OCI-LY7 (cell line): ENCODE measurements around the gene ZCCHC14. TPM values are rescaled to one million over a fixed set of nuclear protein-coding genes. Genes with fewer than 3 reads are reported as not detected.

Experiments
- BruUV-seq: library from RNA; stranded (reverse); fragments of 400-500 nt; replicated peaks from 2 replicates; lab custom pipeline; 2021; lab: Mats Ljungman, UMichigan
- CTCF ChIA-PET: fragments of 300-600 bp; sonication (Branson Sonifier 250); formaldehyde crosslinking; loops from one replicate; lab custom pipeline; 2022; ENCODE audit warnings: antibody characterized with exemption; ENCODE audit not compliant: unreplicated experiment; lab: Charles Lee
- POLR2A ChIA-PET: fragments of 300-600 bp; sonication (Branson Sonifier 250); formaldehyde crosslinking; loops from one replicate; lab custom pipeline; 2022; ENCODE audit warnings: antibody characterized with exemption; lab: Charles Lee
- DNase-seq: peaks from one replicate; pipeline ENCODE4 v3.0.0-alpha.2; 2015; ENCODE audit warnings: low spot score
- H2AFZ ChIP-seq: fragments of 200-600 bp; sonication (generic), shearing (Covaris generic); 2 replicates; pipeline ENCODE4 v1.6.1; 2014; ENCODE audit warnings: mild to moderate bottlenecking, antibody characterized with exemption, low read length, moderate library complexity
- H3K27ac ChIP-seq: fragments of 200-600 bp; sonication (generic); 2 replicates; pipeline ENCODE4 v1.5.1; 2014; ENCODE audit warnings: mixed run types, low read depth, mild to moderate bottlenecking, moderate library complexity, low read length, inconsistent platforms; ENCODE audit not compliant: poor library complexity, severe bottlenecking
- H3K36me3 ChIP-seq: fragments of 200-600 bp; sonication (generic); 2 replicates; pipeline ENCODE4 v1.6.1; 2014; ENCODE audit warnings: mild to moderate bottlenecking, antibody characterized with exemption, low read length, moderate library complexity, mixed read lengths; ENCODE audit not compliant: insufficient read depth
- H3K4me1 ChIP-seq: fragments of 200-600 bp; sonication (generic); 2 replicates; pipeline ENCODE4 v1.5.1; 2014; ENCODE audit warnings: mild to moderate bottlenecking, low read length; ENCODE audit not compliant: insufficient read depth, poor library complexity, severe bottlenecking
- H3K4me2 ChIP-seq: fragments of 200-600 bp; sonication (generic); 2 replicates; pipeline ENCODE4 v1.6.1; 2014; ENCODE audit warnings: mild to moderate bottlenecking, low read length
- H3K4me3 ChIP-seq: fragments of 200-600 bp; sonication (generic); 2 replicates; pipeline ENCODE4 v1.5.1; 2014; ENCODE audit warnings: mild to moderate bottlenecking, low read depth, low read length; ENCODE audit not compliant: poor library complexity, severe bottlenecking
- H3K79me2 ChIP-seq: fragments of 200-600 bp; sonication (generic); 2 replicates; pipeline ENCODE4 v1.6.1; 2016; ENCODE audit warnings: low read depth, mild to moderate bottlenecking, low read length, moderate library complexity, mixed read lengths; ENCODE audit not compliant: insufficient read depth
- H3K9me2 ChIP-seq: fragments of 200-600 bp; sonication (generic); 2 replicates; pipeline ENCODE4 v1.6.1; 2016; ENCODE audit warnings: mild to moderate bottlenecking, low read length, mixed read lengths; ENCODE audit not compliant: insufficient read depth
- H3K9me3 ChIP-seq: fragments of 200-600 bp; sonication (generic); 2 replicates; pipeline ENCODE4 v1.6.1; 2014; ENCODE audit warnings: mild to moderate bottlenecking, mixed run types, low read length, mixed read lengths
- H4K20me1 ChIP-seq: fragments of 200-600 bp; sonication (generic); 2 replicates; pipeline ENCODE4 v1.6.1; 2014; ENCODE audit warnings: mild to moderate bottlenecking, antibody characterized with exemption, low read length, moderate library complexity, mixed read lengths; ENCODE audit not compliant: insufficient read depth
- CTCF ChIP-seq: fragments of 200-600 bp; sonication (generic); conservative IDR thresholded peaks from 2 replicates; pipeline ENCODE4 v1.5.1; 2014; ENCODE audit warnings: mild to moderate bottlenecking, antibody characterized with exemption, low read length, moderate library complexity, mixed read lengths
- EZH2phosphoT487 ChIP-seq: fragments of 200-600 bp; sonication (generic); IDR thresholded peaks from 2 replicates; pipeline ENCODE4 v1.6.1; 2018; ENCODE audit warnings: low read depth, borderline replicate concordance, mild to moderate bottlenecking, mixed run types, antibody characterized with exemption, low read length, moderate library complexity, mixed read lengths
- intact Hi-C: fragments of 100-400 bp; cut with micrococcal nuclease; formaldehyde crosslinking; loops from one replicate; pipeline ENCODE4 v1.10.0; 2022; ENCODE audit not compliant: unreplicated experiment
- total RNA-seq, 2 experiments: library from RNA; depleted of rRNA in 1 of 2; stranded (reverse); fragments of >200 nt in 1 of 2; shearing (Covaris generic) in 1 of 2; gene quantifications; 2 replicates each; pipeline ENCODE4 v1.2.3, GENCODE V29; 2014 to 2022

The ZCCHC14 gene
- total RNA-seq, 2 experiments from 2014 or later = 8.5 to 17.1 TPM

GRCh38 chr16:87507351-87508069 lies 14.7 kb upstream of the ZCCHC14 start:
- intact Hi-C loops = no loop called here
- Histone ChIP-seq H3K4me1 (peaks cover 7% of the 10 kb centered on the region), H3K27ac (no peak overlapping the region), H3K9me3 (no peaks in the 10 kb centered on the region), H4K20me1 (no peaks in the 10 kb centered on the region), H3K4me2 (no peak overlapping the region), H3K4me3 (no peak overlapping the region), H3K9me2 (no peaks in the 10 kb centered on the region), H2AFZ (no peak overlapping the region), H3K36me3 (no peaks in the 10 kb centered on the region), H3K79me2 (no peaks in the 10 kb centered on the region)
- DNase-seq = no peak
- BruUV-seq = no TSS peak
- TF ChIP-seq CTCF (no peak), EZH2phosphoT487 (no peak)
- ChIA-PET POLR2A (no interaction called here), CTCF (no interaction called here)

GRCh38 chr16:87506423-87507350 lies 13.9 kb upstream of the ZCCHC14 start:
- TF ChIP-seq EZH2phosphoT487 (no peak), CTCF (no peak)
- Histone ChIP-seq H3K4me3 (no peak overlapping the region), H3K9me2 (no peaks in the 10 kb centered on the region), H3K9me3 (no peaks in the 10 kb centered on the region), H3K4me2 (no peak overlapping the region), H2AFZ (no peak overlapping the region), H3K4me1 (peaks cover 7% of the 10 kb centered on the region), H3K27ac (no peak overlapping the region), H4K20me1 (no peaks in the 10 kb centered on the region), H3K36me3 (no peaks in the 10 kb centered on the region), H3K79me2 (no peaks in the 10 kb centered on the region)
- intact Hi-C loops = no loop called here
- CTCF ChIA-PET = no interaction called here
- no peak for DNase-seq
- POLR2A ChIA-PET = no interaction called here
- no TSS peak for BruUV-seq

GRCh38 chr16:87505834-87506233 lies 13.0 kb upstream of the ZCCHC14 start:
- BruUV-seq = no TSS peak

More at GRCh38 chr16:87505834-87506233, 13.0 kb upstream of the ZCCHC14 start:
- no peaks in the 10 kb centered on the region for H3K79me2 ChIP-seq
- ChIA-PET POLR2A (no interaction called here), CTCF (no interaction called here)
- H3K9me3 ChIP-seq = no peaks in the 10 kb centered on the region
- H3K4me2 ChIP-seq = no peak overlapping the region
- H2AFZ ChIP-seq = no peak overlapping the region
- no peak for TF ChIP-seq EZH2phosphoT487
- no peak for TF ChIP-seq CTCF
- no peaks in the 10 kb centered on the region for H3K36me3 ChIP-seq
- DNase-seq = no peak
- H3K9me2 ChIP-seq = no peaks in the 10 kb centered on the region
- intact Hi-C loops = no loop called here
- H4K20me1 ChIP-seq = no peaks in the 10 kb centered on the region
- H3K27ac ChIP-seq = no peak overlapping the region
- peaks cover 7% of the 10 kb centered on the region for H3K4me1 ChIP-seq
- no peak overlapping the region for H3K4me3 ChIP-seq
